GM04503 (cell line): Measurements from ENCODE around the gene BORCS6.

Experiments used
- DNase-seq: peaks from one replicate; pipeline ENCODE4 v3.0.0-alpha.2; 2012; ENCODE audit warnings: low read depth

The BORCS6 gene

GRCh38 chr17:8142158-8142886 lies 47.7 kb downstream of the BORCS6 start:
- DNase-seq: no peak

- no peak for DNase-seq
Measured at GRCh38 chr17:8141741-8142140, 48.2 kb downstream of the BORCS6 start.

- no peak for DNase-seq
Measured at GRCh38 chr17:8141045-8141444, 48.9 kb downstream of the BORCS6 start.

- no peak for DNase-seq
Measured at GRCh38 chr17:8140065-8141029, 49.6 kb downstream of the BORCS6 start.

- DNase-seq: peak; percentile 90
Measured at GRCh38 chr17:8138672-8139371, 51.2 kb downstream of the BORCS6 start.

- DNase-seq: no peak
Measured at GRCh38 chr17:8138374-8138671, 51.7 kb downstream of the BORCS6 start.
